Measurements from ENCODE around the gene CDK8. TPM values are rescaled to one million over a fixed set of nuclear protein-coding genes. Genes with fewer than 3 reads are reported as not detected.

Gene CDK8
- total RNA-seq, 2 experiments from 2014 or later = 16.8 to 22.3 TPM

DNA sequence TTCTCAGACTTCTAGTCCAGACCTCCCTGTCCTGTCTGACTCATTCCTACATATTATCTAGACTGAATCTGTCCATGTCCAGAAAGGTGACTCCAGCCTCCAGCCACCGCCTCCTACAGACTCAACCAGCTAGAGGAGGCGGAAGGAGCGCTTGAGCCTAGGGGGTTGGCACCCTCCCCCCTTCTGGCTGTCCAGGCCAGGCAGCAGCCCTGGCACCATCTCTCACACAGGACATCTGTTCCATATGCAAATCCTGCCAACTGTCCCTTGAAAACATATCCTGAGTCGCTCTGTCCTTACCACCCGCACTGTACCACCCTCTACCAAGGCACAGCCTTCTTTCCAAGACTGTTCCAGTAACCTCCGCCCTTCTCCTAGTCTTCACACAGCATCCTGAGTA is 152.9 kb downstream of the CDK8 start:
- TF ChIP-seq EZH2phosphoT487 (IDR thresholded peaks at IDR 0.05; ENCODE audit: borderline replicate concordance, low read depth, low read length) = no peak
- TF ChIP-seq, protein P1, sequence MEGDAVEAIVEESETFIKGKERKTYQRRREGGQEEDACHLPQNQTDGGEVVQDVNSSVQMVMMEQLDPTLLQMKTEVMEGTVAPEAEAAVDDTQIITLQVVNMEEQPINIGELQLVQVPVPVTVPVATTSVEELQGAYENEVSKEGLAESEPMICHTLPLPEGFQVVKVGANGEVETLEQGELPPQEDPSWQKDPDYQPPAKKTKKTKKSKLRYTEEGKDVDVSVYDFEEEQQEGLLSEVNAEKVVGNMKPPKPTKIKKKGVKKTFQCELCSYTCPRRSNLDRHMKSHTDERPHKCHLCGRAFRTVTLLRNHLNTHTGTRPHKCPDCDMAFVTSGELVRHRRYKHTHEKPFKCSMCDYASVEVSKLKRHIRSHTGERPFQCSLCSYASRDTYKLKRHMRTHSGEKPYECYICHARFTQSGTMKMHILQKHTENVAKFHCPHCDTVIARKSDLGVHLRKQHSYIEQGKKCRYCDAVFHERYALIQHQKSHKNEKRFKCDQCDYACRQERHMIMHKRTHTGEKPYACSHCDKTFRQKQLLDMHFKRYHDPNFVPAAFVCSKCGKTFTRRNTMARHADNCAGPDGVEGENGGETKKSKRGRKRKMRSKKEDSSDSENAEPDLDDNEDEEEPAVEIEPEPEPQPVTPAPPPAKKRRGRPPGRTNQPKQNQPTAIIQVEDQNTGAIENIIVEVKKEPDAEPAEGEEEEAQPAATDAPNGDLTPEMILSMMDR (conservative IDR thresholded peaks at IDR 0.05; ENCODE audit: low read length) = no peak
- no peaks in the 10 kb centered on the region for H3K79me2 ChIP-seq (ENCODE audit: insufficient read depth, low read depth, low read length)
- BruUV-seq (replicated peaks) = no TSS peak
- intact Hi-C loops (cut with micrococcal nuclease; ENCODE audit: unreplicated experiment) = loop anchor here (10.0 kb wide), 1 partner anchor 222 kb away; no protein-coding TSS in a partner anchor
- H3K9me3 ChIP-seq (ENCODE audit: low read length) = no peaks in the 10 kb centered on the region
- POLR2A ChIA-PET = no interaction called here
- no peak overlapping the region for H3K4me3 ChIP-seq (ENCODE audit: low read depth, low read length, poor library complexity, severe bottlenecking)
- no peak for DNase-seq (ENCODE audit: low spot score)
- H3K4me2 ChIP-seq (ENCODE audit: low read length) = no peak overlapping the region
- peaks cover 3% of the 10 kb centered on the region; the same call in 1 of the 2 replicates for H3K36me3 ChIP-seq (ENCODE audit: insufficient read depth, low read length)
- H2AFZ ChIP-seq (ENCODE audit: low read length) = no peak overlapping the region
- no peaks in the 10 kb centered on the region for H4K20me1 ChIP-seq (ENCODE audit: insufficient read depth, low read length)
- H3K27ac ChIP-seq (ENCODE audit: low read depth, low read length, poor library complexity, severe bottlenecking) = no peak overlapping the region
- CTCF ChIA-PET (ENCODE audit: unreplicated experiment) = no interaction called here
- no peaks in the 10 kb centered on the region for H3K9me2 ChIP-seq (ENCODE audit: insufficient read depth, low read length)
- no peaks in the 10 kb centered on the region for H3K4me1 ChIP-seq (ENCODE audit: insufficient read depth, low read length, poor library complexity, severe bottlenecking)

DNA sequence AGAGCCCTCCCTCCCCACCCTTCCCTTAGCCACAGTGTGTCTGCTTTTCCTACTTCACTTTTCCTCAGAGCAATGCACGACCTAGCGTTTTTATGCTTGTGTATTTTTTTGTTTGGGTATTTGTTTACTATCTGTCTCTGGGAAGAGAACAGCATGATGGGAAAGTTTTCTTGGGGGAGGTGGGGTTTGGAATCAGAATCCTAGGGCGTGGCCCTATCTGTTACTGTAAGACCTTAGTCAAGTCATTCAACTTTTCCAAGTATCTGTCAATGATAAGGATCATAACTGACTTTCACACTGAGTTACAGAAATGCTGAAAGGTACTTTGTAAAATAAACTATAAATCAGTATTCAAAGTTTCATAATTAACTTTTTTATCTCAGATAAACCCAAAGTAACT is 157.3 kb downstream of the CDK8 start:
- no peak overlapping the region for H3K4me3 ChIP-seq (ENCODE audit: low read depth, low read length, poor library complexity, severe bottlenecking)
- no peak overlapping the region for H3K27ac ChIP-seq (ENCODE audit: low read depth, low read length, poor library complexity, severe bottlenecking)
- ChIA-PET POLR2A (interaction anchor here (0.5 to 1.0 kb wide), 2 partner anchors 11 to 1108 kb away, joined by 4 read pairs; no protein-coding TSS in a partner anchor), CTCF (ENCODE audit: unreplicated experiment) (no interaction called here)
- no peaks in the 10 kb centered on the region for H3K4me1 ChIP-seq (ENCODE audit: insufficient read depth, low read length, poor library complexity, severe bottlenecking)
- no peak overlapping the region for H3K4me2 ChIP-seq (ENCODE audit: low read length)
- DNase-seq (ENCODE audit: low spot score) = no peak
- no peaks in the 10 kb centered on the region for H4K20me1 ChIP-seq (ENCODE audit: insufficient read depth, low read length)
- BruUV-seq (replicated peaks) = no TSS peak
- H2AFZ ChIP-seq (ENCODE audit: low read length) = no peak overlapping the region
- H3K36me3 ChIP-seq (ENCODE audit: insufficient read depth, low read length) = no peaks in the 10 kb centered on the region
- H3K79me2 ChIP-seq (ENCODE audit: insufficient read depth, low read depth, low read length) = no peaks in the 10 kb centered on the region
- intact Hi-C loops (cut with micrococcal nuclease; ENCODE audit: unreplicated experiment) = no loop called here
- no peaks in the 10 kb centered on the region for H3K9me3 ChIP-seq (ENCODE audit: low read length)
- H3K9me2 ChIP-seq (ENCODE audit: insufficient read depth, low read length) = no peaks in the 10 kb centered on the region
- TF ChIP-seq, protein P1 (conservative IDR thresholded peaks at IDR 0.05; ENCODE audit: low read length) = no peak
- TF ChIP-seq EZH2phosphoT487 (IDR thresholded peaks at IDR 0.05; ENCODE audit: borderline replicate concordance, low read depth, low read length) = no peak

DNA sequence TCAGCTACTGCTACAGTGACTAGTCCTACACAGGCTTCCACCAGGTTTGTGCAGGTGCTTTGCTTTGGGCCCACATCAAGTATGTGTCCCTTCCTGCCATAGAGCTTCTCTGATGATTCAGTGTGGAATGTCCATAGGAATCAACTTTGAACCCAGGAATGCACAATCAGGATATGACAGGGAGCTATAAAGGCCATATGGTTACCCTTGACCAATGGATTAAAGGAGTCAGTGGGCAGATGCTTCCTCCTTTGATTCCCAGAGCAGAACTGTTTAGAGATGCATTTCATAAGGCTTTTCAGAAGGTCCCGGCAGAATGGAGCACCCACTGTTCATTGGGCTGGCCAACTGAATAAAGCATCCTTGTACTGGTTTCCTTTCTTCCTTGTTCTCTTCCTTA is 158.3 kb downstream of the CDK8 start:
- Histone ChIP-seq H3K4me1 (ENCODE audit: insufficient read depth, low read length, poor library complexity, severe bottlenecking) (no peaks in the 10 kb centered on the region), H2AFZ (ENCODE audit: low read length) (no peak overlapping the region), H4K20me1 (ENCODE audit: insufficient read depth, low read length) (no peaks in the 10 kb centered on the region), H3K27ac (ENCODE audit: low read depth, low read length, poor library complexity, severe bottlenecking) (no peak overlapping the region), H3K36me3 (ENCODE audit: insufficient read depth, low read length) (no peaks in the 10 kb centered on the region), H3K79me2 (ENCODE audit: insufficient read depth, low read depth, low read length) (no peaks in the 10 kb centered on the region), H3K9me3 (ENCODE audit: low read length) (no peaks in the 10 kb centered on the region), H3K4me2 (ENCODE audit: low read length) (no peak overlapping the region), H3K4me3 (ENCODE audit: low read depth, low read length, poor library complexity, severe bottlenecking) (no peak overlapping the region), H3K9me2 (ENCODE audit: insufficient read depth, low read length) (no peaks in the 10 kb centered on the region)
- POLR2A ChIA-PET = interaction anchor here (0.6 to 1.5 kb wide), 2 partner anchors 11 to 14 kb away, joined by 3 to 5 read pairs; no protein-coding TSS in a partner anchor
- TF ChIP-seq EZH2phosphoT487 (IDR thresholded peaks at IDR 0.05; ENCODE audit: borderline replicate concordance, low read depth, low read length) = no peak
- TF ChIP-seq, protein P1 (conservative IDR thresholded peaks at IDR 0.05; ENCODE audit: low read length) = no peak
- intact Hi-C loops (cut with micrococcal nuclease; ENCODE audit: unreplicated experiment) = no loop called here
- BruUV-seq (replicated peaks) = no TSS peak
- no peak for DNase-seq (ENCODE audit: low spot score)
- CTCF ChIA-PET (ENCODE audit: unreplicated experiment) = no interaction called here
